ENCODE measurements around the gene COPZ1. TPM values are rescaled to one million over a fixed set of nuclear protein-coding genes. Genes with fewer than 3 reads are reported as not detected.
A peak's percentile ranks its signal among the peaks of the same experiment; 100 is the strongest.

The COPZ1 gene
- total RNA-seq, 1 experiment from 2014 or later = 207 TPM

DNA sequence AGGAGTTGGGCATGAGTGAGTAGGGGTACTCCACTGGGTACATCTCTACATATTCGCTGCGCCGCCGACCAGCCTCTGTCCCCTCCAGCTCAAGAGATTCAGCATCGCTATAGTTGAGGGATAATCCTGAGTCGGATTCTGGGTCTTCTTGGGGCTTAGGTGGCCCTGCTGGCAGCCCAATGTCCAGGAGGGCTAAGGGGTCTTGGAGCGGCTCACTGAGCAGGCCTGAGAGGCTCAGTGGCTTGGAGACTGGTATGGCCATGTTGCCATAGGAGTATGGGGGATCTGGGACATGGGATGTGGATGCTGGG lies 32.0 kb upstream of the COPZ1 start:
- H3K4me3 Mint-ChIP-seq (ENCODE audit: unreplicated experiment) = no peak overlapping the region
- POLR2A ChIA-PET = interaction anchor here (0.9 to 6.4 kb wide), 4 partner anchors 9 to 66 kb away, joined by 3 to 65 read pairs (median 6); partner anchors contain the start of genes CBX5, COPZ1 and HNRNPA1
- no TSS peak for BruUV-seq (replicated peaks)
- no peaks in the 10 kb centered on the region for H3K27me3 Mint-ChIP-seq (ENCODE audit: insufficient read depth, unreplicated experiment)
- CTCF ChIA-PET = interaction anchor here (0.6 to 6.2 kb wide), 20 partner anchors 9 to 876 kb away, joined by 3 to 57 read pairs (median 6); partner anchors contain the start of genes COPZ1 and NFE2
- TF ChIP-seq, protein P1, sequence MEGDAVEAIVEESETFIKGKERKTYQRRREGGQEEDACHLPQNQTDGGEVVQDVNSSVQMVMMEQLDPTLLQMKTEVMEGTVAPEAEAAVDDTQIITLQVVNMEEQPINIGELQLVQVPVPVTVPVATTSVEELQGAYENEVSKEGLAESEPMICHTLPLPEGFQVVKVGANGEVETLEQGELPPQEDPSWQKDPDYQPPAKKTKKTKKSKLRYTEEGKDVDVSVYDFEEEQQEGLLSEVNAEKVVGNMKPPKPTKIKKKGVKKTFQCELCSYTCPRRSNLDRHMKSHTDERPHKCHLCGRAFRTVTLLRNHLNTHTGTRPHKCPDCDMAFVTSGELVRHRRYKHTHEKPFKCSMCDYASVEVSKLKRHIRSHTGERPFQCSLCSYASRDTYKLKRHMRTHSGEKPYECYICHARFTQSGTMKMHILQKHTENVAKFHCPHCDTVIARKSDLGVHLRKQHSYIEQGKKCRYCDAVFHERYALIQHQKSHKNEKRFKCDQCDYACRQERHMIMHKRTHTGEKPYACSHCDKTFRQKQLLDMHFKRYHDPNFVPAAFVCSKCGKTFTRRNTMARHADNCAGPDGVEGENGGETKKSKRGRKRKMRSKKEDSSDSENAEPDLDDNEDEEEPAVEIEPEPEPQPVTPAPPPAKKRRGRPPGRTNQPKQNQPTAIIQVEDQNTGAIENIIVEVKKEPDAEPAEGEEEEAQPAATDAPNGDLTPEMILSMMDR (IDR thresholded peaks at IDR 0.05; ENCODE audit: unreplicated experiment) = no peak
- H3K27ac Mint-ChIP-seq (ENCODE audit: low read depth, unreplicated experiment) = no peak overlapping the region
- peaks cover 15% of the 10 kb centered on the region for H3K36me3 Mint-ChIP-seq (ENCODE audit: insufficient read depth, unreplicated experiment)
- intact Hi-C loops (cut with micrococcal nuclease) = no loop called here
- peaks cover 5% of the 10 kb centered on the region for H3K4me1 Mint-ChIP-seq (ENCODE audit: insufficient read depth, unreplicated experiment)
- no peak for DNase-seq (ENCODE audit: unreplicated experiment)
- no peaks in the 10 kb centered on the region for H3K9me3 Mint-ChIP-seq (ENCODE audit: unreplicated experiment)

DNA sequence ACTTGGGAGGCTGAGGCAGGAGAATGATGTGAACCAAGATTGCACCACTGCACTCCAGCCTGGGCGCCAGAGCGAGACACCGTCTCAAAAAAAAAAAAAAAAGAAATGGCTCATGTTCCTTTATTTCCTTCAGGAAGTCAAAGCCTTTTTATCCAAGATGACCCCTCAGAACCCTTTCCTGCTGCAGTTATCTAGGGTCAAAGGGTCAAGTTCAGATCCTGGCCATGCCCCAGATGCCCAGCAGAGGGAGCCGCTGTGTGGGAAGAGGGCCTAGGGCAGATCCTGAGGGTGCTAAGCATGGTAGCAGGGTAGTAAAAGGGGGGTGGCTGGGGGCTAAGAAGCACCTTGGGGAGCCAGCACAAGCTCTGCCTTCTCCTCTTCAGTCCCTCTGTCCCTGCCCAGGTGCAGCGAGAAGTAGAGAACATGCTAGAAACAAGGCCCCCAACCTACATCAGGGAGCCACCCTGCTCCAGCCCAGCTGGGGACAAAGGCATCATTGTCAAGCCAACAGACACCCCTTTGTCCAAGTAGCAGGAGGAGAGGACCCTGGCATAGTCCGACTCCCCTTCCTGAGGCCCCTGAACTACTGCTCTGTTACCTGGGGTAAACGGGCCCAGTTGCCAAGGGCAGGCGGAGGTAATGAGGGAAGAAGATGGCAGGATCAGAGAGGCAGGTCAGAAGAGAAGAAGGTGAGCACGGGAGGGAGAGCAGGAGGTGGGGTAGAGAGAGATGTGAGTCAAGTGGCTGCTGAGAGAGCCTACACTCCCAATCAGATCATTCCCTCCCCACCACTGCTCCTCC lies 30.6 kb upstream of the COPZ1 start:
- Mint-ChIP-seq H3K27me3 (ENCODE audit: insufficient read depth, unreplicated experiment) (no peaks in the 10 kb centered on the region), H3K9me3 (ENCODE audit: unreplicated experiment) (no peaks in the 10 kb centered on the region), H3K4me3 (ENCODE audit: unreplicated experiment) (no peak overlapping the region), H3K36me3 (ENCODE audit: insufficient read depth, unreplicated experiment) (peaks cover 15% of the 10 kb centered on the region), H3K4me1 (ENCODE audit: insufficient read depth, unreplicated experiment) (peaks cover 7% of the 10 kb centered on the region), H3K27ac (ENCODE audit: low read depth, unreplicated experiment) (no peak overlapping the region)
- TF ChIP-seq, protein P1 (IDR thresholded peaks at IDR 0.05; ENCODE audit: unreplicated experiment) = peak; percentile 81
- intact Hi-C loops (cut with micrococcal nuclease) = loop anchor here (1.0 kb wide), 2 partner anchors 30 to 66 kb away; no protein-coding TSS in a partner anchor
- ChIA-PET POLR2A (interaction anchor here (3.7 to 6.4 kb wide), 2 partner anchors 14 to 31 kb away, joined by 10 to 65 read pairs; partner anchors contain the start of genes CBX5, COPZ1 and HNRNPA1), CTCF (interaction anchor here (0.6 to 6.2 kb wide), 28 partner anchors 7 to 466 kb away, joined by 3 to 57 read pairs (median 4); partner anchors contain the start of genes CBX5, COPZ1 and NFE2)
- peak; percentile 63 for DNase-seq (ENCODE audit: unreplicated experiment)
- no TSS peak for BruUV-seq (replicated peaks)

DNA sequence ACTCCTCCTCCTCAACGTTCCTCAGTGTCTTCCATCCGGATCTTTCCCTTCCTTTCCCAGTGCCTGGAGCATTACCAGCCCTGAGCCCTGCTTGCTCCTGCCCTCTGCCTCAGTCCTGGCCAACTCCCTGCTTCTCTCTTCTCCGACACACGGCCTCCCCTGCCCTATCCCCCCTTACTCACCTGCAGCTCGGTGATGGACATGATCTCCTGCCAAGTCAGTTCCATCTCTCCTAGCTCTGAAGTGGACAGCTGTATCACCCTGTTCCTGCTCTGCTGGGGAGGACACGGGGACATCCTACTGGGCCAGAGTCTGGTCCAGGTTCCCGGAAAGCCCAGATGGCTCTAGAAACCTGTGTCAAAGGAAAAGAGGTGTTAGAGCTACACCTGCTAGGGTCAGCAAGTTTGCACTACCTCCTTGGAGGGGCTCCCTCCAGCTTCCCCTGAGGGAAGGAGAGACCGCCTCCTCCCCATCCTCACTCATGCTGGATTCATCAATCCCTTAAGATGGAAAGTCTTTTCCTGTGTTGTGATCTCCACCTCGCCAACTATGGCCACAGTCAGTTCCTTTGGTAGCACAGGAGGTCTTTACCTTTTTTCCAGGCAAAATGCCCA lies 29.9 kb upstream of the COPZ1 start:
- Mint-ChIP-seq H3K27ac (ENCODE audit: low read depth, unreplicated experiment) (no peak overlapping the region), H3K27me3 (ENCODE audit: insufficient read depth, unreplicated experiment) (no peaks in the 10 kb centered on the region), H3K4me3 (ENCODE audit: unreplicated experiment) (no peak overlapping the region), H3K4me1 (ENCODE audit: insufficient read depth, unreplicated experiment) (peaks cover 14% of the 10 kb centered on the region), H3K9me3 (ENCODE audit: unreplicated experiment) (no peaks in the 10 kb centered on the region), H3K36me3 (ENCODE audit: insufficient read depth, unreplicated experiment) (peaks cover 11% of the 10 kb centered on the region)
- TF ChIP-seq, protein P1 (IDR thresholded peaks at IDR 0.05; ENCODE audit: unreplicated experiment) = no peak
- DNase-seq (ENCODE audit: unreplicated experiment) = no peak
- intact Hi-C loops (cut with micrococcal nuclease) = loop anchor here (1.0 kb wide), 2 partner anchors 29 to 65 kb away; no protein-coding TSS in a partner anchor
- CTCF ChIA-PET = interaction anchor here (0.6 to 6.2 kb wide), 23 partner anchors 12 to 466 kb away, joined by 3 to 57 read pairs (median 5); partner anchors contain the start of genes COPZ1 and HOXC8
- POLR2A ChIA-PET = interaction anchor here (0.8 to 3.7 kb wide), 2 partner anchors 15 to 30 kb away, joined by 4 to 10 read pairs; partner anchors contain the start of genes COPZ1 and HNRNPA1
- no TSS peak for BruUV-seq (replicated peaks)
